Endodermal cell (in vitro differentiated cells): Measurements from ENCODE around the gene VCPKMT. TPM values are rescaled to one million over a fixed set of nuclear protein-coding genes. Genes with fewer than 3 reads are reported as not detected.
A peak's percentile ranks its signal among the peaks of the same experiment; 100 is the strongest.

Source experiments
- DNase-seq: peaks from one replicate; pipeline ENCODE4 v3.0.0-alpha.2; 2017
- H3K27ac ChIP-seq: 2 replicates; pipeline ENCODE4 v1.5.1; 2013; ENCODE audit warnings: mild to moderate bottlenecking, low read depth, low read length, moderate library complexity
- H3K27me3 ChIP-seq: 2 replicates; pipeline ENCODE4 v1.6.1; 2013; ENCODE audit warnings: mild to moderate bottlenecking, low read length, moderate library complexity; ENCODE audit not compliant: insufficient read depth, control insufficient read depth, poor library complexity, severe bottlenecking
- H3K36me3 ChIP-seq: 2 replicates; pipeline ENCODE4 v1.7.0; 2013; ENCODE audit warnings: mild to moderate bottlenecking, low read length, moderate library complexity; ENCODE audit not compliant: control insufficient read depth, insufficient read depth
- H3K4me1 ChIP-seq: one replicate; pipeline ENCODE4 v1.7.0; 2013; ENCODE audit warnings: low read length; ENCODE audit not compliant: control insufficient read depth, insufficient read depth
- H3K4me3 ChIP-seq: 2 replicates; pipeline ENCODE4 v1.5.1; 2013; ENCODE audit warnings: mild to moderate bottlenecking, low read length, moderate library complexity
- H3K9ac ChIP-seq: 2 replicates; pipeline ENCODE4 v1.6.1; 2013; ENCODE audit warnings: mild to moderate bottlenecking, low read length, moderate library complexity; ENCODE audit not compliant: poor library complexity, severe bottlenecking; ENCODE audit errors: extremely low read depth
- H3K9me3 ChIP-seq: 2 replicates; pipeline ENCODE4 v1.6.1; 2013; ENCODE audit warnings: mild to moderate bottlenecking, low read length, moderate library complexity; ENCODE audit not compliant: control insufficient read depth
- H3K27ac Mint-ChIP-seq: 2 replicates; pipeline ENCODE4 v1.8.0; 2020; ENCODE audit warnings: mixed read lengths
- H3K27me3 Mint-ChIP-seq: 2 replicates; pipeline ENCODE4 v1.8.0; 2021; ENCODE audit warnings: mild to moderate bottlenecking, mixed read lengths; ENCODE audit not compliant: insufficient read depth
- H3K36me3 Mint-ChIP-seq: 2 replicates; pipeline ENCODE4 v1.8.0; 2020; ENCODE audit warnings: low read depth, mixed read lengths
- H3K4me1 Mint-ChIP-seq: 2 replicates; pipeline ENCODE4 v1.8.0; 2020; ENCODE audit warnings: mixed read lengths
- H3K4me3 Mint-ChIP-seq: 2 replicates; pipeline ENCODE4 v1.8.0; 2020; ENCODE audit warnings: mild to moderate bottlenecking, moderate library complexity, mixed read lengths
- H3K9me3 Mint-ChIP-seq: 2 replicates; pipeline ENCODE4 v1.8.0; 2020; ENCODE audit warnings: mild to moderate bottlenecking, mixed read lengths
- CTCF ChIP-seq: fragments of 200-600 bp; sonication (generic); conservative IDR thresholded peaks from 2 replicates; pipeline ENCODE4 v1.5.0; 2021; ENCODE audit warnings: antibody characterized with exemption, mild to moderate bottlenecking
- WGBS, 2 experiments: methylation state at CpG; one replicate each; pipeline versions ENCODE4 v1.1.5 to v1.1.7; 2013; ENCODE audit warnings: missing lambda C conversion rate in 2 of 2, mixed read lengths in 1 of 2; ENCODE audit not compliant: insufficient coverage in 1 of 2, insufficient read length in 1 of 2; 5-methylcytosine and 5-hydroxymethylcytosine counted together
- total RNA-seq, 2 donors: library from RNA; stranded (reverse); fragmentation: NEBNext Ultra II Directional in 1 of 2; extraction: Animal tissue kit (Norgen Biotek cat#: 25700) in 1 of 2; gene quantifications; 2 replicates in 1 of 2; 3 replicates in 1 of 2; pipeline ENCODE4 v1.2.1, GENCODE V29; 2021

The VCPKMT gene
- total RNA-seq, 2 donors from 2014 or later, result 9.6 to 13.4 TPM

- peaks cover 1% of the 10 kb centered on the region for H3K27me3 Mint-ChIP-seq
- Histone ChIP-seq H3K36me3 (no peaks in the 10 kb centered on the region), H3K4me3 (no peak overlapping the region), H3K4me1 (peaks cover 15% of the 10 kb centered on the region), H3K9me3 (no peaks in the 10 kb centered on the region), H3K9ac (no peak overlapping the region), H3K27me3 (peaks cover 5% of the 10 kb centered on the region), H3K27ac (no peak overlapping the region)
- H3K4me1 Mint-ChIP-seq, result peaks cover 33% of the 10 kb centered on the region
- no peaks in the 10 kb centered on the region for H3K9me3 Mint-ChIP-seq
- no peak overlapping the region for H3K27ac Mint-ChIP-seq
- H3K36me3 Mint-ChIP-seq, result no peaks in the 10 kb centered on the region
- no peak for DNase-seq
- WGBS, 2 experiments, result 84 to 92% methylated on average over 2 to 4 of the region's 4 CpGs
- TF ChIP-seq CTCF, result no peak
- no peak overlapping the region for H3K4me3 Mint-ChIP-seq
These were observed 51.4 kb downstream of the VCPKMT start for GRCh38 chr14:50064993-50065392.

GRCh38 chr14:50063876-50064420 is 52.4 kb downstream of the VCPKMT start:
- peaks cover 15% of the 10 kb centered on the region for H3K4me1 ChIP-seq
- no peak overlapping the region for H3K4me3 ChIP-seq
- no peak for DNase-seq
- no peak for TF ChIP-seq CTCF
- peaks cover 5% of the 10 kb centered on the region for H3K27me3 ChIP-seq
- H3K9me3 Mint-ChIP-seq, result no peaks in the 10 kb centered on the region
- no peaks in the 10 kb centered on the region for H3K27me3 Mint-ChIP-seq
- 96 to 97% methylated on average over 6 to 9 of the region's 9 CpGs for WGBS, 2 experiments
- H3K27ac ChIP-seq, result no peak overlapping the region
- no peaks in the 10 kb centered on the region for H3K36me3 Mint-ChIP-seq
- no peak overlapping the region for H3K27ac Mint-ChIP-seq
- H3K4me1 Mint-ChIP-seq, result peaks cover 33% of the 10 kb centered on the region
- H3K36me3 ChIP-seq, result no peaks in the 10 kb centered on the region
- H3K9ac ChIP-seq, result no peak overlapping the region
- no peaks in the 10 kb centered on the region for H3K9me3 ChIP-seq
- no peak overlapping the region for H3K4me3 Mint-ChIP-seq

- H3K4me1 Mint-ChIP-seq, result peaks cover 33% of the 10 kb centered on the region
- H3K4me3 Mint-ChIP-seq, result no peak overlapping the region
- Histone ChIP-seq H3K36me3 (no peaks in the 10 kb centered on the region), H3K9ac (no peak overlapping the region), H3K9me3 (no peaks in the 10 kb centered on the region), H3K4me3 (no peak overlapping the region), H3K27ac (no peak overlapping the region), H3K27me3 (peaks cover 5% of the 10 kb centered on the region), H3K4me1 (peaks cover 15% of the 10 kb centered on the region)
- peak overlapping the region; percentile 88 for H3K27ac Mint-ChIP-seq
- H3K36me3 Mint-ChIP-seq, result no peaks in the 10 kb centered on the region
- H3K9me3 Mint-ChIP-seq, result no peaks in the 10 kb centered on the region
- DNase-seq, result peak; percentile 84
- no peak for TF ChIP-seq CTCF
- WGBS, 2 experiments, result 74 to 86% methylated on average over 1 to 7 of the region's 7 CpGs
- no peaks in the 10 kb centered on the region for H3K27me3 Mint-ChIP-seq
These were observed 53.8 kb downstream of the VCPKMT start for GRCh38 chr14:50062438-50063085.
